Fibroblast of skin of left quadriceps (primary cell): ENCODE data around the gene VGF.
"Not testable (repeated sequence)": the region's sequence is repeated elsewhere in the genome, so short reads cannot be mapped to it uniquely, and the experiment has no call there.

Experiments
- DNase-seq, 2 experiments: peaks; one replicate each; pipeline ENCODE4 v3.0.0-alpha.2; 2013; ENCODE audit warnings: low read depth in 2 of 2

VGF gene

GRCh38 chr7:101165075-101165957 lies at the start of gene VGF:
VGF (minus strand) TSS chr7:101165569; CDS start chr7:101164843, 726 bp downstream.
- peak; percentile 88 to 90 for DNase-seq

- DNase-seq: no peak
Measured at GRCh38 chr7:101212014-101212413, 46.6 kb upstream of the VGF start.

- no peak for DNase-seq
Measured at GRCh38 chr7:101211501-101211900, 46.1 kb upstream of the VGF start.

GRCh38 chr7:101210143-101210542 lies 44.8 kb upstream of the VGF start:
- no peak for DNase-seq

GRCh38 chr7:101208794-101209193 lies 43.4 kb upstream of the VGF start:
- no peak for DNase-seq

- DNase-seq: no peak
Measured at GRCh38 chr7:101207459-101207858, 42.1 kb upstream of the VGF start.

GRCh38 chr7:101206665-101207042 lies 41.3 kb upstream of the VGF start:
- DNase-seq: no peak

- DNase-seq: no peak
Measured at GRCh38 chr7:101205901-101206664, 40.7 kb upstream of the VGF start.

GRCh38 chr7:101203740-101204738 lies 38.7 kb upstream of the VGF start:
- not testable (repeated sequence) for DNase-seq

- no peak for DNase-seq
Measured at GRCh38 chr7:101202603-101202918, 37.2 kb upstream of the VGF start.

- DNase-seq: no peak
Measured at GRCh38 chr7:101201695-101202602, 36.6 kb upstream of the VGF start.

- no peak for DNase-seq
Measured at GRCh38 chr7:101200862-101201599, 35.7 kb upstream of the VGF start, which contains the start of gene MOGAT3. MOGAT3 (minus strand) TSS chr7:101201036; CDS start chr7:101200854, 182 bp downstream.

- no peak for DNase-seq
Measured at GRCh38 chr7:101200504-101200861, 35.1 kb upstream of the VGF start.

GRCh38 chr7:101199522-101199921 lies 34.2 kb upstream of the VGF start:
- not testable (repeated sequence) for DNase-seq

GRCh38 chr7:101198476-101198875 lies 33.1 kb upstream of the VGF start:
- no peak for DNase-seq

GRCh38 chr7:101197991-101198390 lies 32.6 kb upstream of the VGF start:
- DNase-seq: no peak

- no peak for DNase-seq
Measured at GRCh38 chr7:101195884-101196283, 30.5 kb upstream of the VGF start.

GRCh38 chr7:101189109-101189508 lies 23.7 kb upstream of the VGF start:
- no peak for DNase-seq

- no peak for DNase-seq
Measured at GRCh38 chr7:101186844-101187428, 21.6 kb upstream of the VGF start.

GRCh38 chr7:101186194-101186593 lies 20.8 kb upstream of the VGF start:
- DNase-seq: no peak
